Right lobe of liver (tissue), 4 donors: ENCODE results near the gene SNX8.

Experiments
- CTCF ChIP-seq, 4 donors: fragments of 200-600 bp in 3 of 4; fragments of 450-650 bp in 1 of 4; IDR thresholded peaks; one replicate each; pipeline versions ENCODE4 v1.5.1 to v1.8.0; 2016 to 2022; ENCODE audit warnings: antibody characterized with exemption in 4 of 4, mild to moderate bottlenecking in 2 of 4
- POLR2A ChIP-seq: fragments of 450-650 bp; IDR thresholded peaks from one replicate; pipeline ENCODE4 v1.6.1; 2017; ENCODE audit warnings: antibody characterized with exemption, mild to moderate bottlenecking
- donor health status: DM: no; HTN: no; CAD: no.
- donor health status: DM: no; HTN: no; CAD: no.
- donor health status: DM: no; HTN: yes; CAD: no.

- no peak for TF ChIP-seq CTCF (IDR thresholded peaks at IDR 0.05)
- peak; percentile 23 for TF ChIP-seq POLR2A
Measured at GRCh38 chr7:2232766-2233520, 81.3 kb downstream of the SNX8 start, which contains the start of gene MAD1L1.
